Stimulated activated CD8-positive, alpha-beta memory T cell treated with anti-CD3 and anti-CD28 coated beads, Interleukin-12 subunit alpha, Interleukin-12 subunit beta, amount 100 ng/mL, for 4 hours (primary cell): ENCODE results near the gene CDA.

Experiments used
- DNase-seq: peaks from one replicate; pipeline ENCODE4 v3.0.0-alpha.2; 2020; ENCODE audit warnings: low read depth

The CDA gene

DNA sequence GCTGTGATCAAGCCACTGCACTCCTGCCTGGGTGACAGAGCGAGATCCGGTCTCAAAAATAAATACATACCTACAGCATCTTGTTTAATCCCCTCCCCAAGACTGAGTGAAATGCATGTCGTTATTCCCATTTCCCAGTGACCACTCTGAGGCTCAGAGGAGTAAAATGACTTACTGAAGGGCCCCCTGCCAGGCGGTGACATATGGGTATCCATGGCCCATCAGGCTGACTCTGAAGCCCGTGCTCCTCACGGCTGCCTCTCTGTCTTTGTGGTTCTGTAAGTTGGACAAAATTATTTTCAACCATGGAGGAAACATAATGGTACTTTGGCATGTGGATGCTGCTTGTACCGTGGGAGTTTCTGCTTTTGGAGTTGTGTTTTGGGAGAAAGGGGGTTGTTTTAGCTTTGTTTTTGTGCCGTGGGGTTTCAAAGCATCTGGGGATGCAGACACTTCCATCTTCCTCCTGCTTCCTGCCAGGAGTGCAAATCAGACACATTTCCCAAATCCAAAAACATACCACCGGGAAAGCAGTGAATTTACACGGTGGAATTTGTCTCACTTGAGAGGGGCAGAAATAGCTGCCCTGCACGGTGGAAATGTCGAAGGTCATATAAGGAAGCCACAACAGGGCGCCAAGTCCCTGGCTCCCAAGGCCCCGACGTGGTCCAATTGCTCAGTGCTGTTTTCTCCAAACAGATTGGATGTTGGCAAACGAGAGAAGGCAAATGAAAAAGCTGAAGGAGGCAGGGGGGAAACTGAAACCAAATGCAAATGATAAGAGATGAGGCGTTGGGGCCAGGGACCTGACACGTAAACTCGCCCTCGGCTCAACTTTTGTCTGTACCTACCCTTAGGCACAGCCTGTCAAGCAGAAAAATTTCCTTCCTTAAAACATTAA lies 27.3 kb downstream of the CDA start:
- no peak for DNase-seq

DNA sequence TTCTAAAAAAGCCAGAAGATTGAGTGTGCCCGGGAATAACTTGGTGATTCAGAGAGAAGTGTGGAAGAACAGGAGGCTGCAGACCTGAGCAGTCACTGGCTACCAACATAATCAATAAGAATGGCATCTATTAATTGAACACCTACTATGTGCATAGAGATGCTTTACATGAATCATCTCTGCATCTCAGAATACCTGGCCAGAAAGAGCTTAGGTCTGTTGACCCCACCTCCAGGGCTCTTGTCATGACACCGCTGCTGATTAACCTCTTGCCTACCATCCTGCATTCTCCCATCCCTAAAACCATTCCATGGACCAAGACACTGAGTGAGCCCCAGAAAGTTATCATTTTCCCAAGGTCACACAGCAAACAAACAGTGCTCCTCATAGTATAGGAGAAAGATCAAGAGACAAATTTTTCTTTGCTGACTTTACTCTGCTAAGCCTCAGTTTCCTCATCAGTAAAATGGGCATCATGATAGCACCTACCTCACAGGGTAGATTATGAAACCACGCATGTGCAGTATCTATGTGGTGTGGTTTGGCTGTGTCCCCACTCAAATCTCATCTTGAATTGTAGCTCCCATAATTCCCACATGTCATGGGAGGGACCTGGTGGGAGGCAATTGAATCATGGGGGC lies 28.1 kb downstream of the CDA start:
- no peak for DNase-seq

- no peak for DNase-seq
Measured at GRCh38 chr1:20618550-20618949, 29.7 kb downstream of the CDA start.

DNA sequence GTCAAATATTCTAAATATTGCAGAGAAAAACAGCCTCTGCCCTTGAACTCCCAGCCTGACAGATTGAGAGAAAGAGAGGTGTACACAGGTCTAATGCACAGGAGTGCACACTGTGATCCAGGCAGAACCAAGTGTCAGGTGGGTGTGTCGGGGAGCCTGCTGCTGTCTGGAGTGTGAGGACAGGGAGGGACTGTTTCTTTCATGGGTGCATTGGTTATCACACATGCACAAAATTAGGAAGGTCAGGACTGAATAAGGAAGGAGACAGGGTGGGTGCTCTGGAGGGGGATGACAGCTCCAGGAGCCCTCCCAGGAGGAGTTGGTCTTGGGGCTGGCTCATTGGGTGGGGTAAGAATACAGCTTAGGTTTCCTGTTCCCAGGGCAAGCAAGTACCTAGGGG lies 31.1 kb downstream of the CDA start:
- no peak for DNase-seq

GRCh38 chr1:20621012-20621411 lies 32.1 kb downstream of the CDA start:
- no peak for DNase-seq

DNA sequence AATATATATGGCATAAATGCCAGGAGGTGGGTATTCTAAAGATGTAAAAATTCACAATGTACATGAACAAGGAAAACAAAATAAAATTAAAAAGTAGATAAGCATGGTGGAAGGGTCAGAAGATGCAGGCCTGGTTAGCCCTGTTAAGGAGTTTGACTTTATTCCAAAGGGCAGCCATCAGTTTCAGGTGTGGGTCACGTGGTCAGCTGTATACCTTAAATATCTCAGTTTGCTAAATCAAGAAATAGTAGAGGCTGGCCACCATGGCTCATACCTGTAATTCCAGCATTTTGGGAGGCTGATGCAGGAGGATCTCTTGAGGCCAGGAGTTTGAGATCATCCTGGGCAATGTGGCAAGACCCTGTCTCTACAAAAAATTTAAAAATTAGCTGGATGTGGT lies 35.8 kb downstream of the CDA start:
- DNase-seq: no peak

- DNase-seq: no peak
Measured at GRCh38 chr1:20625176-20626097, 36.5 kb downstream of the CDA start.

DNA sequence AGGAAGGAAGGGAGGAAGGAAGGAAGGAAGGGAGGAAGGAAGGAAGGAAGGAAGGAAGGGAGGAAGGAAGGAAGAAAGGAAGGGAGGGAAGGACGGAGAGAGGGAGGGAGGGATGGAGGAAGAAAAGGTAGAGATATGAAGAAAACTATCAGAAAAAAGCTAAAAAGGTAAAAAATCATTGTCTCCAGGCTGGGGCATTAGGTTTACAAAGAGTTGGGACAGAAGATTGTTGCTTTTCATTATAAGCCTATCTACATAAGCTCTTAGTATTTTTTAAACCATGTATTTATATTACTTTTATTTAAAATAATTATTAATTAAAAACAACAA lies 37.2 kb downstream of the CDA start:
- DNase-seq: no peak

- no peak for DNase-seq
Measured at GRCh38 chr1:20626524-20626923, 37.6 kb downstream of the CDA start.

- no peak for DNase-seq
Measured at GRCh38 chr1:20630729-20631128, 41.8 kb downstream of the CDA start.

- DNase-seq: no peak
Measured at GRCh38 chr1:20632386-20632785, 43.5 kb downstream of the CDA start.

DNA sequence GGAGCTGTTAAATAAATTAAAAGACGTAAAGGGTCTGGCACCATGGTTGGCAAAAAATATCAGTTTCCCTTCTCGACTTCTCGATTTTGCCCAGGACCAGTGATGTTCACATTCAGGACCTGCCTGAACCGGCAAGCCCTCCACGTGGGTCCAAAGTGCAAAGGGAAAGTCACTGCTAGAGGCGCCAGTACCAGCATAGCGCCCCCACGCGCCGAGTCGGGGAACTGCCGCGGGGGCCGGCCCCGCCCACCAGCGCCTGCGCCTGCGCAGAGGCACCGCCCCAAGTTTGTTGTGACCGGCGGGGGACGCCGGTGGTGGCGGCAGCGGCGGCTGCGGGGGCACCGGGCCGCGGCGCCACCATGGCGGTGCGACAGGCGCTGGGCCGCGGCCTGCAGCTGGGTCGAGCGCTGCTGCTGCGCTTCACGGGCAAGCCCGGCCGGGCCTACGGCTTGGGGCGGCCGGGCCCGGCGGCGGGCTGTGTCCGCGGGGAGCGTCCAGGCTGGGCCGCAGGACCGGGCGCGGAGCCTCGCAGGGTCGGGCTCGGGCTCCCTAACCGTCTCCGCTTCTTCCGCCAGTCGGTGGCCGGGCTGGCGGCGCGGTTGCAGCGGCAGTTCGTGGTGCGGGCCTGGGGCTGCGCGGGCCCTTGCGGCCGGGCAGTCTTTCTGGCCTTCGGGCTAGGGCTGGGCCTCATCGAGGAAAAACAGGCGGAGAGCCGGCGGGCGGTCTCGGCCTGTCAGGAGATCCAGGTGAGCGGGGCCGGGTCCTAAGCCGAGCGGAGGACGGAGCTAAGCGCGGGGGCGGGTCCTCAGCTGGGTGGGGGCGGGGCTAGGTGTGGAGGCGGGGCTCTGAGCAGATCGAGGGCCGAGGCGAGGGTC lies 44.5 kb downstream of the CDA start, which contains the start of gene PINK1:
Gene PINK1 (plus strand): TSS at position 269 of the 875 bp plus-strand sequence. CDS start 91 bp downstream, at position 360.
- DNase-seq: peak; percentile 78

- no peak for DNase-seq
Measured at GRCh38 chr1:20634065-20634593, 45.2 kb downstream of the CDA start.

GRCh38 chr1:20634594-20635084 lies 45.7 kb downstream of the CDA start:
- no peak for DNase-seq

DNA sequence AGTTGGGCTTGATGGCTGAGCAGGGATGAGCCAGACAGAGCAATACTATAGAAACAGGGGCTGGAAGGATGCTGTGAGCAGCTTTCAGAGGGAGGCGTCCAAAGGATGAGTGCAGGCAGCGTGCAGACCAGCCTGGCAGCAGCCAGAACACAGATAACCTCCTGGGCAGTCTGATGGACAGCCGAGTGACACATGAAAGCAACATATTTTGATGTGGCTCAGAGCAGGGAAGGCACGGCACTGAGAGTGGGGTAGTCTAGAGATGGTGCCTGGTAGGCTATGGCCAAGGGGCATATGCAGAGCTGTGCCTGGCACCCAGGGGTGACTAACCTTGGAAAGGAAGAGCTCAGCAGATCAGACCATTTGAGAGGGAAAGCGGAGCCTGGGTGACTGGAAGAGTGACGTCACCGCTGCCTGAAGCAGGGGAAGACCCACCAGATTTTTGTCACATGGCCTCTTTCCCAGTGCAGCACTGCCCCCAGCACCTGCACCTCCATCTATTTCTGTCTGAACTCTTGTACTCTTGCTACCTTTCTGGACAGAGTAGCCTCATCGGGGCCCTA lies 48.0 kb downstream of the CDA start:
- no peak for DNase-seq

DNA sequence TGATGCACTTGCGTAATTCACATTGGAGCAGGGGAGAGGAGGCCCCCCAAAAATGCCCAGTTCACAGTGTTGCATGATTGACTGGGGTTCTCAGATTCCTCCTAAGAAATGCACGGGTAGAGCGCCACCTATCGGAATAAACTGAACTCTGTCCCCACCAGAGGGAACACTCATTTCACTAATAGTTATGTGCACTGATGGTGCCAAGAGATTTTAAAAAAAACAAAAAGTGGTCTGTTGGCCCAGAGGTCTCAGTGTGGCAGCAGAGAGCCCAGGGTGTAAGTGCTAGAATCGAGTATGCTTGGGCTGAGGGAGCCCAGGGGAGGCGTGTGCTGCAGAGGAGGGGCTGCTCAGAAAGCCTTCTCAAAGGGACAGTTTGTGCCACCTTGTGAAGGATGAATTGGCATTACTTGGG lies 51.3 kb downstream of the CDA start:
- DNase-seq: no peak

DNA sequence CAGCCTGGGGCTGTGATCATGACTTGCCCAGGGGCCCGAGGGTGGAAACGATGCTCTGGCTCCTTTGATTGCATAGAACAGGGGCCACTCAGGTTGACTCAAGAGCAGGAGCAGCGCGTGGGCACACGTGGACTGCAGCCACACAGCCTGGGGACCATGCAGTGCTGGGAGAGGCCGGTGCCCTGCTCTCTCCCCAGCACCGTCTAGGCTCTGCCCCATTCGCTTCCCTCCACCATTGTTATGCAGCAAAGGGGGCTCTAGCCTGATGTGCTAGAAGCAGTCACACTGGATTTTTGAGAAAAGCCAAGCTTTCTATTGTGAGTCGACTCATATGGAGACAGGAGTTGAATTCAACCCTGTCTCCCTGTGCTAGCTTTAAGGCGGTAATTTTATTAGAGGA lies 53.1 kb downstream of the CDA start:
- no peak for DNase-seq

GRCh38 chr1:20643080-20643479 lies 54.2 kb downstream of the CDA start:
- no peak for DNase-seq

DNA sequence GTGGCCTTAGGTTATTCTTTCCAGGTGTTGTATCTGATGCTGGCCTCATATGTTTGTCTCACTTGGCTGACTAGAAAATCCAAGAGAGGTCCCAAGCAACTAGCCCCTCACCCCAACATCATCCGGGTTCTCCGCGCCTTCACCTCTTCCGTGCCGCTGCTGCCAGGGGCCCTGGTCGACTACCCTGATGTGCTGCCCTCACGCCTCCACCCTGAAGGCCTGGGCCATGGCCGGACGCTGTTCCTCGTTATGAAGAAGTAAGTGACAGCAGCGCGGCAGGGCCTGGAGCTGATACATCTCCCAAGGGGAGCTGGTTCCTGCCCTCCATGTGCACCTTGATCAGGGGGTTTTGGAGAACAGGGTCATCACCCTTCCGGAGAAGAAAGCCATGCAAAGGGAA lies 55.5 kb downstream of the CDA start:
- DNase-seq: no peak

DNA sequence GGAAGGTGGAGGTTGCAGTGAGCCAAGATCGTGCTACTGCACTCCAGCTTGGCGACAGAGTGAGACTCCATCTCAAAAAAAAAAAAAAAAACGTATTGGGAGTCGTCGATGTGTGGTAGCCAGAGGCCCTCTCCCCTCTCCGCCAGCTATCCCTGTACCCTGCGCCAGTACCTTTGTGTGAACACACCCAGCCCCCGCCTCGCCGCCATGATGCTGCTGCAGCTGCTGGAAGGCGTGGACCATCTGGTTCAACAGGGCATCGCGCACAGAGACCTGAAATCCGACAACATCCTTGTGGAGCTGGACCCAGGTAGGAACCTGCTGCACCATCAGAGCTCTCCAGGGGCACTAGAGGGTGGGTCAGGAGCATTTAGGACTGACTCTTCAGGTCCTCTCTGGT lies 56.5 kb downstream of the CDA start:
- DNase-seq: no peak

- no peak for DNase-seq
Measured at GRCh38 chr1:20648438-20648837, 59.5 kb downstream of the CDA start.
